GM18907 (cell line): ENCODE results near the gene HIGD2A.

Source experiments
- ATAC-seq: cut with Tn5 transposase; IDR thresholded peaks from one replicate; pipeline ENCODE4 v1.9.1; 2021; ENCODE audit warnings: mild to moderate bottlenecking, moderate library complexity; ENCODE audit not compliant: unreplicated experiment

The HIGD2A gene

DNA sequence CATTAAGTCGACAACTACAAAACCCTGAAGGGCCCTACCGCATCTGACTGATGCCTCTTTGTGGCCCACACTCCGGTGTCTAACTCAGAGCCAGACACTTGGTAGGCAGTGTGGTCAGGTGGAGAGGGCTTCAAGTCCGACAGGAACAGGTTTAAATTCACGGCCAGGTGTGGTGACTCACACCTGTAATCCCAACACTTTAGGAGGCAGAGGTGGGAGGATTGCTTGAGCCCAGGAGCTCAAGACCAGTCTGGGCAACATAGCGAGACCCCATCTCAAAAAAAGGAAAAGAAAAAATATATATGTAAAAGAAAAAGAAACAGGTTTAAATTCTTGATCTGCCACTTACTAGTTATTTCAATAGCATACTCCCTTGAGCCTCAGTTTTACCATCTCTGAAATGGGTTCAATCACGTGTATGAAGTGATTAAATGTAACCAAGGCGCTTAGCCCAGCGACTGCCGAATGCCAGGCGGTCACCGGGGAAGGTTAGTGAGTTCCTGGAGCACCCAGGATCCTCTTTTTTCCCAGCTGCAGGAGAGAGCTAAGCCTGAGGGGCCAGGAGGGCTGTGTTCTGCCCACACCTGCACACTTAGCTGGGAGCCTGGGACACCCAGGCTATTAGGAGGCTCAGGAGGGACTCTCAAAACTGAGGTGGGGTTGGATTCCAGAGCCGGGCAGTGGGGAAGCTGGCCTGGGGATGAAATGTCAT is 26.8 kb downstream of the HIGD2A start:
- peak; percentile 4 for ATAC-seq

DNA sequence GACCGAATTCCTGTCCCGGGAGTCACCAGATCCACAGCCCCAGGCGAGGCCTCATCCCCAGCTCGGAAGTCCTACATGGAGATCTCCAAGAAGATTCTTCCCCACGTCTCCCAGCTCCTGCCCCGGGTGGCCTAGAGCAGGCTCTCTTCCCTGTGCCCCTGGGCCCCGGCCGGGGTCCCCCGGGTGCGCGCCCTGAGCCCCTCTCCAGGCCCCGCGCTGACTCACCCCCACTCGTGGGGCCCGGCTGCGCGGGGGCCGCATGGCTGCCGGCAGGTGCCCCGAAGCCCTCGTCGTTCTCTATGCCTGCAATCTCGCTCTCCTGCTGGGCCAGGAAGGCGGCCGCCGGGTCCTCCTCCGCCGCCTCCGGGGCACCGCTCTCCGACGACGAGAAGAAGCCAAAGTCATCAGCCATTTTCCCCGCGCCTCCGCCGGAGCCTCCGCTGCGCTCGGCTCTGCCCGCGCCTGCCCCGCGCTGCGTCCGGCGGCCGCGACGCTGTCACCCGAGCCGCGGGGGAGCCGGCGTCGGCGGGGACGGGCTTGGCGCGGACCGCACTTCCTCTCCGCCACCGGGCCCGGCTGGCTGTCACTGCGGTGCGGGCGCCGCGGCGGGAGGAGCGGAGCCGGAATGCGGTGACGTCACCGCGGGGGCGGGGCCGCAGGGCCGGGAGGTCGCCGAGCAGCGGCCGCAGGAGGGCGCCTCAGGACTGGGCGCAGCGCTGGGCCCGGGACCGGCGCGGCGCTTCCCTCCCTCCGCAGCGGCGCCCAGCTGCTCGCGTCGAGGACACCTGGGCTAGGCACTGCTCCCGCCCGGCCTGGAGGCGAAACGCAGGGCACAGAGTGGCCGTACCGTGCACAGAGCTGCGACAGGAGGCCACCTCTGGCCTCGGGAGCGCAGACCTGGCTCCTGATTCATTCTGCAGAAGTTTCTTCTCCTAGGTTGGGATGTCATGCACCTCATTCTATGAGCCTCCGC is 27.7 kb downstream of the HIGD2A start, which contains the start of gene CLTB:
TSS of gene CLTB (minus strand) at position 588 of the 973 bp plus-strand sequence. CDS start at position 412, 176 bp downstream.
- ATAC-seq: peak; percentile 87

DNA sequence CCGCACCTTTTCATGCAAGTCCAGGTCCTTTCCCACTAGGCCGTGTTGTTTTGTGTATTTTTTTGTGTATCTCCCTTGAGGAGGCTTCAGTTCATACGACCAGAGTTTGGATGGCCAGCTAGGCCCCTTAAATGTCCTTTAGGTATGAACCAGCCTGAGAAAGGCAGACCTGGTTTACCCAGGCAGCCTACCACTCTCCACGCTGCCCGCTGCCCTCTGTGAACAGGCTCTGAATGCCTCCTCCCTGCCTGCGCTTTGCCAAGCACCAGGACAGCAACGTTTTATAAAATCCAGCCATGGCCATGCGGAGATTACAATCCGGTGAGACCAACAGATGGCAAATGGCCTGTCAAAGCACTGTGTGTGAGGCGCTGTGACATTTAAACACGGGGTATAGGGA is 28.4 kb downstream of the HIGD2A start:
- ATAC-seq: no peak

DNA sequence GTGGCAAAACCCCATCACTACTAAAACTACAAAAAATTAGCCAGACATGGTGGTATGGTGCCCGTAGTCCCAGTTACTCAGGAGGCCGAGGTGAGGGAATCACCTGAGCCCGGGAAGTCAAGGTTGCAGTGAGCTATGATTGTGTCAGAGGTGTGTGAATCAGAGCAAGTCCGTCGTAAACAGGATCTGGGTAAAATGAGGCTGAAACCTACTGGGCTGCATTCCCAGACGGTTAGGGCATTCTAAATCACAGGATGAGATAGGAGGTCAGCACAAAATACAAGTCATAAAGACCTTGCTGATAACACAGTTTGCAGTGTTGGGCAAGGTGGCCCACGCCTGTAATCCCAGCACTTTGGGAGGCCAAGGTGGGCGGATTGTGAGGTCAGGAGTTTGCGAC is 29.7 kb downstream of the HIGD2A start:
- no peak for ATAC-seq

DNA sequence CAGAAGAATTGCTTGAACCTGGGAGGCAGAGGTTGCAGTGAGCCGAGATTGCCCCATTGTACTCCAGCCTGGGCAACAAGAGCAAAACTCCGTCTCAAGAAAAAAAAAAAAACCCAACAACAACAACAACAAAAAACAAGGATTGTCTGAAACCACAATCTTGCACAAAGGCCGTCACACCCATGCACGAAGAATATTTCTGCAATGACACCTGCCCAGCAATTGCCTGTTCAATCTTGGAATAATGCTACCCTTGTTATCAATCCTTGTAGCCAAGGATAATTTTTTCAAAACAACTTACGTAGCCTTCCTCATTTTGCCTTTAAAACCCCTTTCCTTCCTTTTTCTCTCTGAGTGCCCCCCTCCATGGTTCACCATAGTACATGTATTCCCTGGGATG is 31.5 kb downstream of the HIGD2A start:
- ATAC-seq: no peak

DNA sequence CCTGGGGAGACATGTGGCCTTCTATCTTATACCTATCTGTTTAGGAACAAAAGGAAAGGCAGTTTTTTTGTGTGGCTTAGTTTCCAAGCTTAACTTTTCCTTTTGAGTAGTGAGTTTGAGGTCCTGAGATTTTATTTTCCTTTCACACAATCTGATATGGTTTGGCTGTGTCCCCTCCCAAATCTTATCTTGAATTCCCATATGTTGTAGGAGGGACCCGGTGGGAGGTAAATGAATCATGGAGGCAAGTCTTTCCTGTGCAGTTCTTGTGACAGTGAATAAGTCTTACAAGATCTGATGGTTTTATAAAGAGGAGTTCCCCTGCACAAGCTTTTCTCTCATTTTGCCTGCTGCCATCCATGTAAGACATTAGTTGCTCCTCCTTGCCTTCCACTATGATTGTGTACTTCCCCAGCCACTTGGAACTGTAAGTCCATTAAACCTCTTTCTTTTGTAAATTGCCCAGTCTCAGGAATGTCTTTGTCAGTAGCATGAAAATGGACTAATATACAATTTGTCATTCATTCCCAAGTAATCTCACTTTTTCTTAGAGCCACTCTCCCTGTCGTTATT is 32.5 kb downstream of the HIGD2A start:
- ATAC-seq: no peak

DNA sequence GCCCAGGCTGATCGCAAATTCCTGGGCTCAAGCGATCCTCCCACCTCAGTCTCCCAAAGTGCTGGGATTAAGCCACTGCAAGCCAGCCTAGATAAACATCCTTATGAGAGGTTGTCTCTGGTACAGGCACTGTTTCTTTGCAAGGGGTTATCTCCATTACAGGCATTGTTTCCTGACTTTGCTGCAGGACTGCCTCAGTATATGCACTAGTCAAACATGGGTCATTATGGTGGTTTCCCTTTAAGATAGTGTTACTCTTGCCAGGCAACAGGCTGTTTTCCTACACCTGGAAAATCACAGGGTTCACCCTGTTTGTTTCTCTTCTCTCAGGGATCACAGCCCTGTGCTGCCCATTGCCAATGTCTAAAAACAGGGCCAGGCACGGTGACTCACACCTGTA is 35.6 kb downstream of the HIGD2A start:
- no peak for ATAC-seq

DNA sequence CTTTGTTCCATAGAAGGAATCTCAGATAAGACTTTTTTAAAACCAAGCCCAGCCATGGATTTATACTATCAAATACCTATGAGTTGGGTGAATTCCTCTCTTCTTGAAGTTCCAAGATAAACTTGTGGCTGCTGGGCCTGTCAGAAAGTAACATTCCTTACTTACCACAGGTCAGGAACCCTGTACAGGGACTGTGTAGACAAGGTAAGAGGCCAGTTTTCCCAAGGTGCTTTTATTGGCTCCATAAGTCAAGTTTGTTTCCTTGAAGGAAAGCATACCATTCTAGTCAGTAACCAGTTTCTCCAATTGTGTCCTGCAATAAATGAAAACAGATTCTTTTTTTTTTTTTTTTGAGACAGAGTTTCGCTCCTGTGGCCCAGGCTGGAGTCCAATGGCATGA is 36.6 kb downstream of the HIGD2A start:
- no peak for ATAC-seq

DNA sequence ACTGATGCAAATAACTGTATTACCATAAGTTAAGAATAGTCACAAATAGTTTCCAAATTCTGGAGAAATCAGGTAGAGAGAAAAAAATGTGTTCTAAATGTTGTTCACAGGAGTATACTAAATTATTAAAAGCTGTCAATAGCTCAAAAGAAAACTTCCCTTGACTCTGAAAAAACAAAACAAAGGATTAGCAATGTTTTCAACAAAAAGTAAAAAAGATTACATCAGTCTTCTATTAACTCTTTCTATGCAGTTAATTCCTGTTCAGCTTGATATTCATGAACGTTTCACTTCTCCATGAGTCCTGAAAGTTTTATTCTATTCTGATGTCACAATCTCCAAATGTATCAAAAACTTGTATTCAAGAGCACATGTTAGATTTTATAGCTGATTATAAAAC is 37.2 kb downstream of the HIGD2A start:
- ATAC-seq: no peak

DNA sequence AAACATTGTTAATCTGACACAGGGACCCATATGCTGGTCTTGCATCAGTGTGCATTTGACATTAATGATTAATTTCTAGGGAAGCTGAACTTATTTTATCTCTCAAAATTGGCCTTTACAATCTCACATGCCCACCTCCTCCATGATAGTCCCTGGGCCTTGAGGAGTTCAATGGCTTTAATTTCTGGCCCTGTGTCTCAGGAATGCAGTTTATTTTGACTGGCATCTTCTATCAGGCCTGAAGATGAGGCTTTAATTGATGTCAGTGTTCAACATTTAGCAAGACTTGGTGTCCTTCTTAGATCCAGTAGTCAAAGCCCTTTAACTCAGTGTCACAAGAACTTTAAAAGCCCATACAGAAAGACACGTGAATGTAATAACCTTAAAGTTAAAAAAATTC is 38.3 kb downstream of the HIGD2A start:
- no peak for ATAC-seq

DNA sequence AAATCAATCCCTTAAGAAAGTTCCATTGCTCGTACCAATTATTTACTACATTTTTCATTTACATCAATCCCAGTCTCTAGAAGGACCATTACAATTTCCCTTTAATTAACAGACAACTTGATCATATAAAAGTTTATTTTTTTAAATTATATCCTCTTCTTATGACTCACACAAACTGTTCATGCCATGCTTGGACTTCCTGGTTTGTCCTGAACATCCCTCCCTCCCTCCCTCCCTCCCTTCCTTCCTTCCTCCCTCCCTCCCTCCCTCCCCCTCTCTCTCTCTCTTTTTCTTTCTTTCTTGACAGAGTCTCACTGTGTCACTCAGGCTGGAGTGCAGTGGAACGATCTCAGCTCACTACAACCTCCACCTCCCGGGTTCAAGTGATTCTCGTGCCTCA is 39.4 kb downstream of the HIGD2A start:
- no peak for ATAC-seq

DNA sequence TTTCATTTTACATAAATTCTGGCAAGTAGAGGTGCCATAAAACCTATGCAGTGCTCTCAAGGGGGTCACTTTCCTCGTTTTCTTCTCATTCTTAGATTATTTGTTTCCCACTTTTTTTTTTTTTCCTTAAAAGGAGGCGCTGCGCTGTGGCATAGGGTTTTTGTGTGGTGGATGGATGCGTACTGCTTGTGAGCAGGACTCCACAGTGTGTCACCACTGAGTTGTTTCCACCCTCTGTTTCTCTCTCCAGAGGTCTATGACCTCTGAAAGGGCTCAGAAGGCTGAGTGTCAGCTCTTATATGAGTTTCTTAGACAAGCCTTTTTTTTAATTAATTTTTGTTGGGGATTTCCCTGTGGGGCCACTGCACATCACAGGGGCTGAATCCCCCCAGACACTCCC is 41.4 kb downstream of the HIGD2A start:
- no peak for ATAC-seq

DNA sequence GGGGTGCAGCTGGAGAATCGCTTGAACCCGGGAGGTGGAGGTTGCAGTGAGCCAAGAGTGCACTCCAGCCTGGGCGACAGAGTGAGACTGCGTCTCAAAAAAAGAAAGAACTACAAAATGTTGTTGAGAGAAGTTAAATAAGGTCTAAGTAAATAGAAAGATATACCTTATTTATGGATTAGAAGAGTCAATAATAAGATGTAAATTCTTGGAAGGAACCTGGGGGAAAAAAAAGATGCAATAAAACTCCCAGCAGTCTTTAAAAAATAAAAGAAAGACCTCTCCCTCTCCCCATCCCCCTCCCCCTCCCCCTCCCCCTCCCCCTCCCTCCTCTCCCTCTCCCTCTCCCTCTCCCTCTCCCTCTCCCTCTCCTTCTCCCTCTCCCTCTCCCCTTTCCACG is 44.2 kb downstream of the HIGD2A start:
- no peak for ATAC-seq

DNA sequence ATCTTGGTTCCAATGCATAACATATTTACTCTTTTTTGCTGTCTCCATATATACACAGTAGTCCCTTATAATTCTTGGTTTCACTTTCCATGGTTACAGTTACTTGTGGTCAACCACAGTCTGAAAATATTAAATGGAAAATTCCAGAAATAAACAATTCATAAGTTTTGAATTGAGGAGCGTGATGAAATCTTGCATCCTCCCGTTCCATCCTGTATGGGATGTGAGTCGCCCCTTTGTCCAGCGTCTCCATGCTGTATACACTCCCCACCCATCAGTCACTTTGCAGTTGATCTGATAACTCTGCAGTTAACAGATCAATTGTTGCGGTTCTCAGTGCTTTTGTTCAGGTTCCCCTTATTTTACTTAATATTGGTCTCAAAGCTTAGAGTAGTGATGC is 48.1 kb downstream of the HIGD2A start:
- no peak for ATAC-seq

DNA sequence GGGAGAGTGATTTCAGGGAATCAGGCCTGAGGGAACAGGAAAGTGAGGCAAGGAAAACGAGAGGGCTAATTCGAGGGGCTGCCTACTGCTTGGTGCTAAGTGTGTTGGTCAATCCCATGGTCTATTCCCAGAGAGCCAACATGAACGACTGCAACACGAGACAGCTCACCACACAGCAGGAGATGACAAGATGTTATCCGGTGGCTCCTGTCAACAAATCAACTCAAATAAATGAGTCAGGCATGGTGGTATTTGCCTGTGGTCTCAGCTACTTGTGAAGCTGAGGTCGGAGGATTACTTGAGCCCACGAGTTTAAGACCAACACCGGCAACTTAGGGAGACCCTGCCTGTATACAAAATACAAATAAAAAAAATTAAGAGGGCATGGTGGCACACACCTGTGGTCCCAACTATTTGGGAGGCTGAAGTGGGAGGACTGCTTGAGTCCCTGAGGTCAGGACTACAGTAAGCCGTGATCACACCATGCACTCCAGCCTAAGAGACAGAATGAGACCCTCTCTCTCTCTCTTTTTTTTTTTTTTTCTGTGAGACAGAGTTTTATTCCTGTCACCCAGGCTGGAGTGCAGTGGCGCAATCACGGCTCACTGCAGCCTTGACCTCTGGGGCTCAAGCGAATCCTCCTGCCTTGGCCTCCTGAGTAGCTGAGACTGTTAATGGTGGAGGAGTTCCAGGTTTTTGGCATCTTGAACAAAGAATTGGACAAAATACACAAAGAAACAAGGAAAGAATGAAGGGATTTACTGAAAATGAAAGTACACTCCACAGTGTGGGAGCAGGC is 50.6 kb downstream of the HIGD2A start:
- ATAC-seq: no peak
